Thyroid gland (tissue), 4 donors: ENCODE results near the gene RHOB. TPM values are rescaled to one million over a fixed set of nuclear protein-coding genes. Genes with fewer than 3 reads are reported as not detected.
A peak's percentile ranks its signal among the peaks of the same experiment; 100 is the strongest.
"Not testable (repeated sequence)": the region's sequence is repeated elsewhere in the genome, so short reads cannot be mapped to it uniquely, and the experiment has no call there.

Source experiments
- DNase-seq, 2 donors: peaks; one replicate each; pipeline ENCODE4 v3.0.0-alpha.2; 2019
- H3K27ac ChIP-seq, 3 donors: fragments of 200-600 bp; sonication (generic); 1 replicate in 2 of 3; 2 replicates in 1 of 3; pipeline ENCODE4 v1.5.1; 2016 to 2019; ENCODE audit warnings: mild to moderate bottlenecking in 1 of 3, moderate library complexity in 1 of 3
- H3K27me3 ChIP-seq: fragments of 200-600 bp; sonication (generic); one replicate; pipeline ENCODE4 v1.5.1; 2019
- H3K36me3 ChIP-seq, 2 donors: fragments of 200-600 bp; sonication (generic); one replicate each; pipeline ENCODE4 v1.5.1; 2016 to 2019
- H3K4me1 ChIP-seq, 2 donors: fragments of 200-600 bp; sonication (generic); one replicate each; pipeline ENCODE4 v1.5.1; 2017 to 2019
- H3K4me3 ChIP-seq, 3 donors: fragments of 200-600 bp; sonication (generic); replicated peaks in 1 of 3; 1 replicate in 2 of 3; 2 replicates in 1 of 3; pipeline ENCODE4 v1.5.1; 2016; ENCODE audit warnings: mild to moderate bottlenecking in 1 of 3
- H3K9me3 ChIP-seq: fragments of 200-600 bp; sonication (generic); one replicate; pipeline ENCODE4 v1.5.1; 2017
- CTCF ChIP-seq, 6 experiments: fragments of 200-600 bp in 3 of 6; fragments of 450-650 bp in 3 of 6; sonication (generic) in 3 of 6; IDR thresholded peaks; one replicate each; pipeline ENCODE4 v1.5.1; 2016 to 2019; ENCODE audit warnings: antibody characterized with exemption in 6 of 6, mild to moderate bottlenecking in 2 of 6, inconsistent platforms in 1 of 6, moderate library complexity in 1 of 6
- POLR2A ChIP-seq, 2 donors: fragments of 450-650 bp; IDR thresholded peaks; one replicate each; pipeline ENCODE4 v1.6.1; 2017; ENCODE audit warnings: antibody characterized with exemption in 2 of 2, mild to moderate bottlenecking in 2 of 2, moderate library complexity in 1 of 2
- WGBS, 2 donors: methylation state at CpG; one replicate each; pipeline ENCODE4 v1.1.5; 2017; 5-methylcytosine and 5-hydroxymethylcytosine counted together
- intact Hi-C: fragments of 100-400 bp; cut with DNase I; formaldehyde crosslinking; loops from one replicate; pipeline ENCODE4 v1.15.1; 2023
- total RNA-seq, 4 donors: library from RNA; depleted of rRNA; stranded (reverse); fragments of >200 nt; gene quantifications; one replicate each; pipeline ENCODE4 v1.2.3, GENCODE V29; 2016

RHOB gene
- total RNA-seq, 4 donors from 2014 or later: 238 to 381 (median 271) TPM

GRCh38 chr2:20490300-20491181 is 43.7 kb downstream of the RHOB start:
- peak; percentile 62 to 70 for DNase-seq
- H3K4me1 ChIP-seq: peaks cover 0 to 19% of the 10 kb centered on the region in 2 donors
- H3K27me3 ChIP-seq: no peaks in the 10 kb centered on the region
- no peaks in the 10 kb centered on the region for H3K36me3 ChIP-seq
- H3K9me3 ChIP-seq: no peaks in the 10 kb centered on the region
- 69 to 80% methylated on average over 6 to 9 of the region's 14 CpGs for WGBS, 2 donors
- H3K27ac ChIP-seq: peak overlapping the region; percentile 21 to 50 (median 35)
- H3K4me3 ChIP-seq: no peak overlapping the region
- intact Hi-C loops: no loop called here
- no peak for TF ChIP-seq POLR2A (IDR thresholded peaks at IDR 0.05)
- TF ChIP-seq CTCF (IDR thresholded peaks at IDR 0.05): no peak

GRCh38 chr2:20491739-20492531 is 45.1 kb downstream of the RHOB start:
- intact Hi-C loops: no loop called here
- H3K36me3 ChIP-seq: no peaks in the 10 kb centered on the region
- H3K27me3 ChIP-seq: no peaks in the 10 kb centered on the region
- WGBS, 2 donors: 76 to 80% methylated on average over 13 to 14 of the region's 15 CpGs
- TF ChIP-seq POLR2A (IDR thresholded peaks at IDR 0.05): no peak
- TF ChIP-seq CTCF (IDR thresholded peaks at IDR 0.05): no peak
- no peak overlapping the region for H3K4me3 ChIP-seq
- H3K27ac ChIP-seq: no peak overlapping the region
- no peaks in the 10 kb centered on the region for H3K9me3 ChIP-seq
- peaks cover 7 to 28% of the 10 kb centered on the region in 2 donors for H3K4me1 ChIP-seq
- DNase-seq: peak in 1 of 2 donors; percentile 10

GRCh38 chr2:20493095-20493494 is 46.2 kb downstream of the RHOB start:
- H3K27ac ChIP-seq, H3K4me3 ChIP-seq, H3K27me3 ChIP-seq, DNase-seq, intact Hi-C loops, H3K36me3 ChIP-seq, H3K9me3 ChIP-seq: not testable (repeated sequence)
- peaks cover 7 to 27% of the 10 kb centered on the region in 2 donors for H3K4me1 ChIP-seq
- 93 to 99% methylated on average over 3 of the region's 3 CpGs for WGBS, 2 donors

- H3K9me3 ChIP-seq: no peaks in the 10 kb centered on the region
- H3K36me3 ChIP-seq: no peaks in the 10 kb centered on the region
- TF ChIP-seq POLR2A (IDR thresholded peaks at IDR 0.05) (no peak), CTCF (IDR thresholded peaks at IDR 0.05) (no peak)
- H3K4me1 ChIP-seq: peaks cover 7 to 18% of the 10 kb centered on the region in 2 donors
- H3K27me3 ChIP-seq: no peaks in the 10 kb centered on the region
- intact Hi-C loops: no loop called here
- no peak overlapping the region for H3K4me3 ChIP-seq
- no peak overlapping the region for H3K27ac ChIP-seq
- no peak for DNase-seq
- 44 to 71% methylated on average over 1 of the region's 1 CpG for WGBS, 2 donors
Observed at GRCh38 chr2:20494241-20494640, 47.4 kb downstream of the RHOB start.

GRCh38 chr2:20496076-20496872 is 49.4 kb downstream of the RHOB start:
- no peak for TF ChIP-seq CTCF (IDR thresholded peaks at IDR 0.05)
- no peak for TF ChIP-seq POLR2A (IDR thresholded peaks at IDR 0.05)
- 65 to 69% methylated on average over 10 of the region's 10 CpGs for WGBS, 2 donors
- no peaks in the 10 kb centered on the region for H3K9me3 ChIP-seq
- H3K4me3 ChIP-seq: no peak overlapping the region
- peak; percentile 39 to 47 for DNase-seq
- intact Hi-C loops: no loop called here
- no peaks in the 10 kb centered on the region for H3K36me3 ChIP-seq
- no peaks in the 10 kb centered on the region for H3K27me3 ChIP-seq
- H3K27ac ChIP-seq: no peak overlapping the region
- peaks cover 7 to 9% of the 10 kb centered on the region in 2 donors for H3K4me1 ChIP-seq
